Measurements from ENCODE around the gene PRKCB. TPM values are rescaled to one million over a fixed set of nuclear protein-coding genes. Genes with fewer than 3 reads are reported as not detected.

Gene PRKCB
- total RNA-seq, 1 experiment from 2014 or later: 0.89 TPM

DNA sequence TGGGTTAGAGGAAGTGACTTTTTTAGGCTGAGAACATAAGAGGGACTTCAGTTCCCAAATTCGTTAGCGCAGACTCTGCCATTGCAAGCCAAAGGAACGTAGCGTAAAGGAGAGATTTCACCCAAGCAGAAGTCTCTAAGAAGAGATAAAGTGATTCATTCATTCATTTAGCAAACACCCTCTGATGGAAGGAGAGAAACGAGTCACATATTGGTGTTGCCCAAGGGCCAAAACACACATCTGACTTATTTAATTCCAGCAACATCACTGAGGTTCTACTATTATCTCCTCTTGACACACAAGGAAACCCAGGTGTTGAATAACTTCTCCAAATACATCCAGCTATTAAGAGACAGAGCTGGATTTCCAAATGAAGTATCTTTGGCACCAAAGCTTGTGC lies 334.6 kb downstream of the PRKCB start:
- Histone ChIP-seq H3K9me3 (ENCODE audit: control insufficient read depth in 1 of 2, insufficient read depth in 1 of 2, low read depth in 1 of 2, low read length in 2 of 2) (no peaks in the 10 kb centered on the region), H3K79me2 (ENCODE audit: insufficient read depth, low read length) (no peaks in the 10 kb centered on the region), H3K27ac (ENCODE audit: low read depth, low read length) (no peak overlapping the region), H3K4me1 (ENCODE audit: control insufficient read depth in 1 of 2, insufficient read depth in 2 of 2, low read length in 2 of 2) (no peaks in the 10 kb centered on the region), H4K20me1 (ENCODE audit: insufficient read depth) (no peaks in the 10 kb centered on the region), H3K4me2 (ENCODE audit: low read length) (no peak overlapping the region), H3K4me3 (replicated peaks in 1 of 2; ENCODE audit: low read depth in 1 of 2, low read length in 2 of 2) (no peak overlapping the region), H3K9me2 (ENCODE audit: insufficient read depth) (no peaks in the 10 kb centered on the region), H3K36me3 (ENCODE audit: control insufficient read depth in 1 of 2, insufficient read depth in 2 of 2, low read length in 2 of 2) (no peaks in the 10 kb centered on the region), H2AFZ (ENCODE audit: low read depth, low read length, poor library complexity, severe bottlenecking) (no peak overlapping the region), H3K9ac (ENCODE audit: low read length) (no peak overlapping the region), H3K27me3 (ENCODE audit: insufficient read depth, low read length) (peaks cover 21% of the 10 kb centered on the region)
- ChIA-PET CTCF (no interaction called here), RAD21 (ENCODE audit: low non-redundant PET in 1 of 2, low total read pairs in 2 of 2, uncharacterized antibody in 2 of 2, unreplicated experiment in 2 of 2) (no interaction called here), POLR2A (no interaction called here)
- DNase-seq (ENCODE audit: low read depth, low spot score) (no peak), ATAC-seq (no peak)
- intact Hi-C loops (cut with micrococcal nuclease): no loop called here
- no TSS peak for BruUV-seq (replicated peaks)
- no peak for TF ChIP-seq SRF (IDR thresholded peaks at IDR 0.05; ENCODE audit: low read depth)
- no peak for TF ChIP-seq SP1 (IDR thresholded peaks at IDR 0.05; ENCODE audit: low read depth)
- no peak for TF ChIP-seq CEBPB (IDR thresholded peaks at IDR 0.05; ENCODE audit: low read depth)

DNA sequence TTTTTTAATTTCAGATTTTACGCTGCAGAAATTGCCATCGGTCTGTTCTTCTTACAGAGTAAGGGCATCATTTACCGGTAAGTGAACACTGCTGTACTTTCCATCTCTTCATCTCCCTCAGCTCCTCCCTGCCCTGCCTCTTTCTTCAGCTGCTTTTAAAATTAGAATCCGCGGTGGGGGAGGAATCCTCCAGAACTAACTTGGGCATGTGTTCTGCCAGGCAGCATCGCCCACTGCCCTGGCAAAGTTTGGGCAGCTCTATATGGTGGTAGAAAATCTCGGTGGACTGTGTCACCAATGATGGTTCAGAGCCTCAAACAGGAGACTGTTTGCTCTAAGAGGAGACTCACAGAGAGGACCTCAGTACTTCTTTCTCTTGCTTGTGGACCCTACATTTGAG lies 338.7 kb downstream of the PRKCB start:
- Histone ChIP-seq H3K4me3 (replicated peaks in 1 of 2; ENCODE audit: low read depth in 1 of 2, low read length in 2 of 2) (no peak overlapping the region), H3K9ac (ENCODE audit: low read length) (no peak overlapping the region), H3K27ac (ENCODE audit: low read depth, low read length) (no peak overlapping the region), H4K20me1 (ENCODE audit: insufficient read depth) (no peaks in the 10 kb centered on the region), H3K27me3 (ENCODE audit: insufficient read depth, low read length) (peaks cover 11% of the 10 kb centered on the region), H2AFZ (ENCODE audit: low read depth, low read length, poor library complexity, severe bottlenecking) (no peak overlapping the region), H3K36me3 (ENCODE audit: control insufficient read depth in 1 of 2, insufficient read depth in 2 of 2, low read length in 2 of 2) (no peaks in the 10 kb centered on the region), H3K4me2 (ENCODE audit: low read length) (no peak overlapping the region), H3K4me1 (ENCODE audit: control insufficient read depth in 1 of 2, insufficient read depth in 2 of 2, low read length in 2 of 2) (no peaks in the 10 kb centered on the region), H3K79me2 (ENCODE audit: insufficient read depth, low read length) (no peaks in the 10 kb centered on the region), H3K9me2 (ENCODE audit: insufficient read depth) (no peaks in the 10 kb centered on the region), H3K9me3 (ENCODE audit: control insufficient read depth in 1 of 2, insufficient read depth in 1 of 2, low read depth in 1 of 2, low read length in 2 of 2) (no peaks in the 10 kb centered on the region)
- ChIA-PET POLR2A (no interaction called here), RAD21 (ENCODE audit: low non-redundant PET in 1 of 2, low total read pairs in 2 of 2, uncharacterized antibody in 2 of 2, unreplicated experiment in 2 of 2) (no interaction called here), CTCF (no interaction called here)
- DNase-seq (ENCODE audit: low read depth, low spot score) (no peak), ATAC-seq (no peak)
- intact Hi-C loops (cut with micrococcal nuclease): no loop called here
- BruUV-seq (replicated peaks): no TSS peak
- TF ChIP-seq SP1 (IDR thresholded peaks at IDR 0.05; ENCODE audit: low read depth) (no peak), RAD21 (IDR thresholded peaks at IDR 0.05; ENCODE audit: low read depth) (no peak), POLR2A (IDR thresholded peaks at IDR 0.05; ENCODE audit: borderline replicate concordance, extremely low read depth, insufficient read depth, insufficient read length) (no peak)

- RAD21 ChIA-PET (ENCODE audit: low non-redundant PET in 1 of 2, low total read pairs in 2 of 2, uncharacterized antibody in 2 of 2, unreplicated experiment in 2 of 2): no interaction called here
- TF ChIP-seq POLR2AphosphoS5 (IDR thresholded peaks at IDR 0.05; ENCODE audit: low read depth, low read length): no peak
- TF ChIP-seq YY1 (IDR thresholded peaks at IDR 0.05; ENCODE audit: extremely low read depth, insufficient replicate concordance, low read depth, low read length): no peak
- no peak for TF ChIP-seq ELF1 (IDR thresholded peaks at IDR 0.05; ENCODE audit: borderline replicate concordance, low read depth)
- no peak for TF ChIP-seq TCF7L2 (IDR thresholded peaks at IDR 0.05; ENCODE audit: borderline replicate concordance, extremely low read depth, insufficient read depth, insufficient read length)
- no peak for TF ChIP-seq CBX3 (IDR thresholded peaks at IDR 0.05; ENCODE audit: low read depth)
- no peak for TF ChIP-seq EGR1 (IDR thresholded peaks at IDR 0.05; ENCODE audit: low read depth)
- no peak for TF ChIP-seq EZH2phosphoT487 (IDR thresholded peaks at IDR 0.05; ENCODE audit: borderline replicate concordance)
- TF ChIP-seq POLR2A (IDR thresholded peaks at IDR 0.05; ENCODE audit: borderline replicate concordance, extremely low read depth, insufficient read depth, insufficient read length): no peak
- TF ChIP-seq ZFX (IDR thresholded peaks at IDR 0.05): no peak
- TF ChIP-seq SP1 (IDR thresholded peaks at IDR 0.05; ENCODE audit: low read depth): no peak
- no peak for TF ChIP-seq FOSL1 (IDR thresholded peaks at IDR 0.05; ENCODE audit: low read depth)
- TF ChIP-seq JUND (IDR thresholded peaks at IDR 0.05): no peak
- TF ChIP-seq SIN3A (IDR thresholded peaks at IDR 0.05; ENCODE audit: low read depth): no peak
- TF ChIP-seq CEBPB (IDR thresholded peaks at IDR 0.05; ENCODE audit: low read depth): no peak
These were observed 339.2 kb downstream of the PRKCB start for GRCh38 chr16:24174957-24175356.

More at GRCh38 chr16:24174957-24175356, 339.2 kb downstream of the PRKCB start:
- no peaks in the 10 kb centered on the region for H3K9me3 ChIP-seq (ENCODE audit: control insufficient read depth in 1 of 2, insufficient read depth in 1 of 2, low read depth in 1 of 2, low read length in 2 of 2)
- no TSS peak for BruUV-seq (replicated peaks)
- H3K27me3 ChIP-seq (ENCODE audit: insufficient read depth, low read length): peaks cover 11% of the 10 kb centered on the region
- ChIA-PET POLR2A (no interaction called here), CTCF (no interaction called here)
- H3K9ac ChIP-seq (ENCODE audit: low read length): no peak overlapping the region
- no peak for DNase-seq (ENCODE audit: low read depth, low spot score)
- H3K36me3 ChIP-seq (ENCODE audit: control insufficient read depth in 1 of 2, insufficient read depth in 2 of 2, low read length in 2 of 2): no peaks in the 10 kb centered on the region
- no peaks in the 10 kb centered on the region for H3K9me2 ChIP-seq (ENCODE audit: insufficient read depth)
- no peak overlapping the region for H3K27ac ChIP-seq (ENCODE audit: low read depth, low read length)
- no peak overlapping the region for H3K4me2 ChIP-seq (ENCODE audit: low read length)
- H4K20me1 ChIP-seq (ENCODE audit: insufficient read depth): no peaks in the 10 kb centered on the region
- intact Hi-C loops (cut with micrococcal nuclease): no loop called here
- no peak overlapping the region for H2AFZ ChIP-seq (ENCODE audit: low read depth, low read length, poor library complexity, severe bottlenecking)
- no peaks in the 10 kb centered on the region for H3K79me2 ChIP-seq (ENCODE audit: insufficient read depth, low read length)
- ATAC-seq: no peak
- no peaks in the 10 kb centered on the region for H3K4me1 ChIP-seq (ENCODE audit: control insufficient read depth in 1 of 2, insufficient read depth in 2 of 2, low read length in 2 of 2)
- no peak overlapping the region for H3K4me3 ChIP-seq (replicated peaks in 1 of 2; ENCODE audit: low read depth in 1 of 2, low read length in 2 of 2)

Measured in HCT116 (cell line).